Measurements from ENCODE around the gene ATP10B. TPM values are rescaled to one million over a fixed set of nuclear protein-coding genes. Genes with fewer than 3 reads are reported as not detected.

Gene ATP10B
- total and polyA plus RNA-seq, 12 donors, result 0.01 to 0.15 (median 0.04) TPM; not detected in 9

DNA sequence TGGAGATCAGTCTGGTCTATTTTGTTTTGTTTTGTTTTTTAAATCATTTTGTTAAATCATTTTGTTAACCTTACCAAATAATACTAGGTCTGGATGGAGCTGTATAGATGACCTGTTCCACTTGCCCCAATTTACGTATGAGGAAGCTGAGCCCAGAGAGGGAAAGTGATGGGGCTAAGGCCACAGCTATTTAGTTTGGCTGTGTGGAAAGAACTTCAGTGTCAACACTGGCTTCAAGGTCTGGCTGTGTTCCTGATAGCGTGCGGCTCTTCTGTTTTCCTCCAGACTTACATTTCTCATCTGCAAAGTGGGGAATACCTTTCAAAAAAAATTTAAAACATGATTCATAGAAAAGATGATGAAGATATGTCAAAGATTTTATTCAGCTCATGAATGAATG, 317.9 kb downstream of the ATP10B start:
- 79 to 84% methylated on average over 3 of the region's 3 CpGs for WGBS, 2 donors
- no peak for ATAC-seq
- Histone ChIP-seq H3K27me3 (peaks cover 0 to 5% (median 0%) of the 10 kb centered on the region in 7 donors), H3K4me3 (no peak overlapping the region), H3K4me1 (no peaks in the 10 kb centered on the region), H3K9me3 (peaks cover 0 to 5% (median 0%) of the 10 kb centered on the region in 11 donors), H3K36me3 (no peaks in the 10 kb centered on the region), H3K27ac (no peak overlapping the region)
- DNase-seq, result no peak
- TF ChIP-seq, protein P1, sequence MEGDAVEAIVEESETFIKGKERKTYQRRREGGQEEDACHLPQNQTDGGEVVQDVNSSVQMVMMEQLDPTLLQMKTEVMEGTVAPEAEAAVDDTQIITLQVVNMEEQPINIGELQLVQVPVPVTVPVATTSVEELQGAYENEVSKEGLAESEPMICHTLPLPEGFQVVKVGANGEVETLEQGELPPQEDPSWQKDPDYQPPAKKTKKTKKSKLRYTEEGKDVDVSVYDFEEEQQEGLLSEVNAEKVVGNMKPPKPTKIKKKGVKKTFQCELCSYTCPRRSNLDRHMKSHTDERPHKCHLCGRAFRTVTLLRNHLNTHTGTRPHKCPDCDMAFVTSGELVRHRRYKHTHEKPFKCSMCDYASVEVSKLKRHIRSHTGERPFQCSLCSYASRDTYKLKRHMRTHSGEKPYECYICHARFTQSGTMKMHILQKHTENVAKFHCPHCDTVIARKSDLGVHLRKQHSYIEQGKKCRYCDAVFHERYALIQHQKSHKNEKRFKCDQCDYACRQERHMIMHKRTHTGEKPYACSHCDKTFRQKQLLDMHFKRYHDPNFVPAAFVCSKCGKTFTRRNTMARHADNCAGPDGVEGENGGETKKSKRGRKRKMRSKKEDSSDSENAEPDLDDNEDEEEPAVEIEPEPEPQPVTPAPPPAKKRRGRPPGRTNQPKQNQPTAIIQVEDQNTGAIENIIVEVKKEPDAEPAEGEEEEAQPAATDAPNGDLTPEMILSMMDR (IDR thresholded peaks at IDR 0.05), result no peak
- intact Hi-C loops (cut with DNase I), result no loop called here

DNA sequence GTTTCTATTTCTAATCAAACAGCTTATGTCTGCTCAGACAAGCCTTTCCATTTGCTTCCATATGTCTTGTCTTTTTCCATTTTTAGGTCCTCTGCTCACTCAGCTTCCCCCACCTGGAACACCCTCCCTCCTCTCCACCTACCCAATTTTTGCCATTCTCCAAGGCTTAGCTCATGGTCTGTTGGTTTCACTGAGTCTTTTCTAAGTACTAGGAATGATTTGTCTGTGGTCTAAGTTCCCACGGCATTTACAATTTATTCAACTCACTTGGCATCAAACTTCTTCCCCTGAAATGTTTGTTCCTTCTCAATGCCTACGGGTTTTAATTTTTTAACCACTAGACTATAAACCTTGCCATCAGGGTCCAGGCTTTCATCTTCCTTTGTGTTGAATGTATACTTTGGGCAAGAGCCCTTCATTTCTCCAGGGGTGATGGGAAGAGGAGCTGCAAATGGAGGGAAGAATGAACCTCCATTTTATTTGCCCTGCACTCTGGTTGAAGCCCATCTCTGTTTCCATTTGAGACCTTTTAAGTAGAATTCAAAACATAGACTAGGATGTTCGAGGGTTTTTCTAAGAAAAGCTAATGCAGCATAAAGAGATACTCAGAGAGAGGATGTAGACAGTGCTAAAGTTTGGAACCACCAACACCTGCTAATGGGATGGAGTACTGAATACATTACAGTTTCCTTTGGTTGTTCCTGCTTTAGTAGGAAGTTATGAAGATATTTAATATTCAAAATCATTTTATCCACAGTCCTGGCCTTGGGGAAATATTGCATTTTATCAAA, 326.3 kb downstream of the ATP10B start:
- Histone ChIP-seq H3K27me3 (peaks cover 0 to 13% (median 0%) of the 10 kb centered on the region in 7 donors), H3K27ac (no peak overlapping the region), H3K9me3 (peaks cover 0 to 5% (median 0%) of the 10 kb centered on the region in 11 donors), H3K4me1 (no peaks in the 10 kb centered on the region), H3K4me3 (no peak overlapping the region), H3K36me3 (no peaks in the 10 kb centered on the region)
- WGBS, 2 donors, result 84% methylated on average over 3 of the region's 3 CpGs
- TF ChIP-seq, protein P1 (IDR thresholded peaks at IDR 0.05), result no peak
- DNase-seq (no peak), ATAC-seq (no peak)
- intact Hi-C loops (cut with DNase I), result no loop called here

DNA sequence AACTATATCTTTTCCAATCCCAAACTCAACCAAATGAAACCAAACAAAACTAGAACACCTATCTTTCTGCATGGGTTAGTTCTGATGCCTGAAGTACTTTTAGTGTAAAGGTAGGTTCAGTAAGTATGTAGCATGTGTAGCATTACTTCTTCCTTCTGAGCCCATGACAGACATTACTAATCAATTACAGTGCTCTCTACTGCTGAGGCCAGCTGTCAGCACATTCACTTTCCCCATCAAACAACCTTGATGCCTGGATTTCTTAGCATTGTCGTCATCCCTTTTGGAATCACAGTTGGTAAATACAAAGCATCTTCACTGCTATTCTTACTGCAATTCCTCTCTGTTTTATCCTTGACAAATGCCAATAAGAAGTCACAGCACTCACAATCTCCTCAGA, 327.2 kb downstream of the ATP10B start:
- 52 to 69% methylated on average over 1 of the region's 1 CpG for WGBS, 2 donors
- Histone ChIP-seq H3K36me3 (no peaks in the 10 kb centered on the region), H3K27me3 (peaks cover 0 to 13% (median 0%) of the 10 kb centered on the region in 7 donors), H3K9me3 (peaks cover 0 to 5% (median 0%) of the 10 kb centered on the region in 11 donors), H3K4me1 (no peaks in the 10 kb centered on the region), H3K4me3 (no peak overlapping the region), H3K27ac (no peak overlapping the region)
- TF ChIP-seq, protein P1 (IDR thresholded peaks at IDR 0.05), result no peak
- intact Hi-C loops (cut with DNase I), result no loop called here
- DNase-seq (no peak), ATAC-seq (no peak)

- Histone ChIP-seq H3K27me3 (peaks cover 0 to 13% (median 0%) of the 10 kb centered on the region in 7 donors), H3K9me3 (no peaks in the 10 kb centered on the region), H3K4me1 (no peaks in the 10 kb centered on the region), H3K36me3 (no peaks in the 10 kb centered on the region), H3K27ac (no peak overlapping the region), H3K4me3 (no peak overlapping the region)
- DNase-seq, result no peak
- intact Hi-C loops (cut with DNase I), result no loop called here
- TF ChIP-seq, protein P1 (IDR thresholded peaks at IDR 0.05), result no peak
- 65% methylated on average over 4 of the region's 4 CpGs for WGBS, 2 donors
- ATAC-seq, result no peak
These were observed 328.4 kb downstream of the ATP10B start for GRCh38 chr5:160523502-160524163.
